HepG2 (cell line): Measurements from ENCODE around the gene RBBP8NL. TPM values are rescaled to one million over a fixed set of nuclear protein-coding genes. Genes with fewer than 3 reads are reported as not detected.

Experiments
- HNF4G ChIP-seq, 2 experiments: sonication (generic) in 1 of 2; formaldehyde crosslinking in 1 of 2; IDR thresholded peaks; 2 replicates each; pipeline versions ENCODE4 v1.4.0 to v1.6.1; 2011 to 2020; ENCODE audit warnings: borderline replicate concordance in 2 of 2, low read depth in 2 of 2, mild to moderate bottlenecking in 2 of 2, low read length in 1 of 2, missing genetic modification reagents in 1 of 2, moderate library complexity in 1 of 2
- JDP2 ChIP-seq: sonication (generic); formaldehyde crosslinking; IDR thresholded peaks from 2 replicates; pipeline ENCODE4 v1.8.1; 2022; ENCODE audit warnings: missing genetic modification reagents, borderline replicate concordance
- MXD3 ChIP-seq: IDR thresholded peaks from 2 replicates; pipeline ENCODE4 v1.6.1; 2016; ENCODE audit warnings: mild to moderate bottlenecking, missing biosample characterization, missing genetic modification reagents
- NONO ChIP-seq, 2 experiments: fragments of 450-650 bp in 1 of 2; sonication (generic) in 1 of 2; formaldehyde crosslinking in 1 of 2; IDR thresholded peaks in 1 of 2; conservative IDR thresholded peaks in 1 of 2; 2 replicates each; pipeline versions ENCODE4 v1.6.1 to v1.8.0; 2017 to 2022; ENCODE audit warnings: mild to moderate bottlenecking in 1 of 2, missing genetic modification reagents in 1 of 2, moderate library complexity in 1 of 2
- RNF2 ChIP-seq: fragments of 450-650 bp; conservative IDR thresholded peaks from 2 replicates; pipeline ENCODE4 v1.6.1; 2016; ENCODE audit warnings: low read depth
- ZBTB40 ChIP-seq, 2 experiments: fragments of 450-650 bp in 1 of 2; sonication (generic) in 1 of 2; formaldehyde crosslinking in 1 of 2; IDR thresholded peaks; 2 replicates each; pipeline versions ENCODE4 v1.6.1 to v1.8.0; 2016 to 2022; ENCODE audit warnings: antibody characterized with exemption in 1 of 2, mild to moderate bottlenecking in 1 of 2, missing genetic modification reagents in 1 of 2
- ZNF646 ChIP-seq: sonication (generic); formaldehyde crosslinking; IDR thresholded peaks from 2 replicates; pipeline ENCODE4 v1.9.0; 2021; ENCODE audit warnings: mild to moderate bottlenecking, missing genetic modification reagents
- polyA plus RNA-seq, 8 experiments: library from polyadenylated mRNA; depleted of rRNA in 3 of 8; stranded (reverse) in 7 of 8; unstranded in 1 of 8; fragments of >200 nt; fragmentation: Illumina TruSeq in 4 of 8; extraction: Trizol in 4 of 8; gene quantifications; 2 replicates each; pipeline versions ENCODE4 v1.2.1 to v1.2.3, GENCODE V29; 2011 to 2016; ENCODE audit warnings: low read depth in 4 of 8, missing spikeins in 1 of 8, mixed read lengths in 1 of 8; ENCODE audit not compliant: insufficient read depth in 1 of 8
- total RNA-seq, 5 experiments: library from RNA; depleted of rRNA; stranded (reverse); fragments of >200 nt; fragmentation: Illumina TruSeq; extraction: Trizol; gene quantifications; 2 replicates each; pipeline ENCODE4 v1.2.3, GENCODE V29; 2016; ENCODE audit warnings: low read depth in 1 of 5

The RBBP8NL gene
- total and polyA plus RNA-seq, 2 of the 13 experiments (the other 11 are each of a cell fraction or from before 2014, with no cell fraction given): 0.69 to 0.86 TPM

DNA sequence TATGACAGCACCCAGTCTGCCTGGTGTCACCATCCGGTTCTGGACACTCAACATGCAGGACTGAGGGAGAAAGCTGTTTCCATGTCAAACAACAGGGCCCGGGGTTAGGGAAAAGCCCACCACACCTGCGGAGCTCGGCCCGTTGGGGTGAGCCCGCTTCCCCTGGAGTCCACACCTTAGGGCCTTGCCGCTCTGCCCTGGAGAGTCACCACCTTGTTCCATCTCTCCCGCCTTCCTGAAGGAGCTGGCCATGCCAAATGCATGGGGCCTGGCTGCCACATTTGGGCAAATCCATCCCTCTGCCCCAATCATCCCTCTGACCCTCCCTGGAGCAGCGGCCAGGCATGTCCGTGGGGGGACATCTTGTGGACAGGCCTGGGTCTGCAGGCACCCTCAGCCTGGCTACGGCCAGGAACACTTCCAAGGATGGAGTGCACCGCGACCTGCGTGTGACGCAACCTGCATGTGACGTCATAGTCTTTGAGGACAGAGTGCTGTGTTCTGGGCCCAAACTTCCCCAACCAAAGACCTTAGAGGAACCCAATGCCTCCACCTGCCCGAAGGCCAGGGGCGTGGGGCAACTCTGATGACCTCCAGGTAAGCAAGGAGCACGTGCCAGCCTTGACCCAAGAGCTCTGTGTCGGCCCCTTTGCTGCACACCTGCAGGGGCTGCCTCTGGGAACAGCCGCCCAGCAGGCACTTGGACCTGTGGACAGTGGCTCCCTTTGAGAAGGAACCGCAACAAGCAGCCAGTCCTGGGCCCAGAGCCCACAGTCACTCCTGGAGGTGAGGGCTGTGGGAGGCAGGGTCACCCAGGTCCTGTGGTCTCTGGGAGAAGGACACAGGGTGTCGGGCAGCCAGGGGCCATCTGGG lies 22.0 kb downstream of the RBBP8NL start (continued):
- TF ChIP-seq HNF4G (IDR thresholded peaks at IDR 0.05; ENCODE audit: borderline replicate concordance, low read depth, low read length): no peak
- TF ChIP-seq HNF4G (CRISPR knock-in tag; IDR thresholded peaks at IDR 0.05; ENCODE audit: borderline replicate concordance, low read depth): peak; percentile 17; the same call in 1 of the 2 replicates
- no peak for TF ChIP-seq JDP2 (CRISPR knock-in tag)
- 0 out of 2 replicates have a peak, but pooled peaks have one; percentile 21 for TF ChIP-seq RNF2
- no peak for TF ChIP-seq NONO (IDR thresholded peaks at IDR 0.05)
- no peak; the same call in 1 of the 2 replicates for TF ChIP-seq NONO (CRISPR knock-in tag; conservative IDR thresholded peaks at IDR 0.05)
- TF ChIP-seq MXD3: 0 out of 2 replicates have a peak, but pooled peaks have one; percentile 20
- TF ChIP-seq ZNF646: no peak
- no peak for TF ChIP-seq ZBTB40 (IDR thresholded peaks at IDR 0.05)
- TF ChIP-seq ZBTB40 (CRISPR knock-in tag; IDR thresholded peaks at IDR 0.05): no peak
